DND-41 (cell line): Measurements from ENCODE around the gene CUL3.

Source experiments
- EZH2 ChIP-seq: IDR thresholded peaks from 3 replicates; pipeline ENCODE4 v1.6.1; 2012; ENCODE audit warnings: borderline replicate concordance, low read depth, mild to moderate bottlenecking, moderate library complexity, low read length, inconsistent platforms; ENCODE audit not compliant: severe bottlenecking
- TF ChIP-seq, protein P1 (sequence below): IDR thresholded peaks from 2 replicates; pipeline ENCODE4 v1.5.1; 2012; ENCODE audit warnings: borderline replicate concordance, low read length, moderate library complexity, mild to moderate bottlenecking; ENCODE audit not compliant: poor library complexity, severe bottlenecking; ENCODE audit errors: extremely low read depth

DNA sequence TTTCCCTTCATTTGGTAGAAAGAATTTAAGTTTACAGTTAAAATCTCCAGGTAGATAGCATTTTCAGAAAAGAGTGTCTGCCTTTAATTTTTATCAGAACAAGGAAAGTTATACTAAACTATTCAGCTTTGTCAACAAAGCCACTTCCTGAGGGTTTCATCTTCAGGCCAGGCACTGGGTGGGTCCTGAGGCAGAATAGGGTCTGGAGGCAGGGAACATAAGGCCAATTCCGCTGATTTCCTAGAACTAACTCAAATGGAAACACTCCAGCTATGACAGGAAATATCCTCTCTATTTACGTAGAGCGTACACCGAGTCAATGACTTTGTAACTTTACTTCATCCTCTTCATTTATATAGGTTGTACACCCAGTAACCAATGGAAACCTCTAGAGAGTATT lies 150.5 kb downstream of the CUL3 start:
- no peak for TF ChIP-seq EZH2
- TF ChIP-seq, protein P1, sequence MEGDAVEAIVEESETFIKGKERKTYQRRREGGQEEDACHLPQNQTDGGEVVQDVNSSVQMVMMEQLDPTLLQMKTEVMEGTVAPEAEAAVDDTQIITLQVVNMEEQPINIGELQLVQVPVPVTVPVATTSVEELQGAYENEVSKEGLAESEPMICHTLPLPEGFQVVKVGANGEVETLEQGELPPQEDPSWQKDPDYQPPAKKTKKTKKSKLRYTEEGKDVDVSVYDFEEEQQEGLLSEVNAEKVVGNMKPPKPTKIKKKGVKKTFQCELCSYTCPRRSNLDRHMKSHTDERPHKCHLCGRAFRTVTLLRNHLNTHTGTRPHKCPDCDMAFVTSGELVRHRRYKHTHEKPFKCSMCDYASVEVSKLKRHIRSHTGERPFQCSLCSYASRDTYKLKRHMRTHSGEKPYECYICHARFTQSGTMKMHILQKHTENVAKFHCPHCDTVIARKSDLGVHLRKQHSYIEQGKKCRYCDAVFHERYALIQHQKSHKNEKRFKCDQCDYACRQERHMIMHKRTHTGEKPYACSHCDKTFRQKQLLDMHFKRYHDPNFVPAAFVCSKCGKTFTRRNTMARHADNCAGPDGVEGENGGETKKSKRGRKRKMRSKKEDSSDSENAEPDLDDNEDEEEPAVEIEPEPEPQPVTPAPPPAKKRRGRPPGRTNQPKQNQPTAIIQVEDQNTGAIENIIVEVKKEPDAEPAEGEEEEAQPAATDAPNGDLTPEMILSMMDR = no peak
